ENCODE data around the gene LMO1.

The LMO1 gene

DNA sequence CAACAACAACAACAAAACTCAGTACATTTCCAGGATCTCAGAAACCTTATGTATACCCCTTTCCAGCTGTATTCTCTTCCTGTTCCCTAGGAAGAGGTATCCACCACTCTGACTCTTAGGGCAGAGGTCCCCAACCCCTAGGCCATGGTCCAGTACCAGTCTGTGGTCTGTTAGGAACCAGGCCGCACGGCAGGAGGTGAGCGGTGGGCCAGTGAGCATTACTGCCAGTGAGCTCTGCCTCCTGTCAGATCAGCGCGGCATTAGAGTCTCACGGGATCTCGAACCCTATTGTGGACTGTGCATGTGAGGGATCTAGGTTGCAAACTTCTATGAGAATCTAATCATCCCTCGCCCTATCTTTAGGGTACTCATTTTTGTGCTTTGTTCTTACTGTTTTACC, 43.9 kb upstream of the LMO1 start:
- TF ChIP-seq, protein P1, sequence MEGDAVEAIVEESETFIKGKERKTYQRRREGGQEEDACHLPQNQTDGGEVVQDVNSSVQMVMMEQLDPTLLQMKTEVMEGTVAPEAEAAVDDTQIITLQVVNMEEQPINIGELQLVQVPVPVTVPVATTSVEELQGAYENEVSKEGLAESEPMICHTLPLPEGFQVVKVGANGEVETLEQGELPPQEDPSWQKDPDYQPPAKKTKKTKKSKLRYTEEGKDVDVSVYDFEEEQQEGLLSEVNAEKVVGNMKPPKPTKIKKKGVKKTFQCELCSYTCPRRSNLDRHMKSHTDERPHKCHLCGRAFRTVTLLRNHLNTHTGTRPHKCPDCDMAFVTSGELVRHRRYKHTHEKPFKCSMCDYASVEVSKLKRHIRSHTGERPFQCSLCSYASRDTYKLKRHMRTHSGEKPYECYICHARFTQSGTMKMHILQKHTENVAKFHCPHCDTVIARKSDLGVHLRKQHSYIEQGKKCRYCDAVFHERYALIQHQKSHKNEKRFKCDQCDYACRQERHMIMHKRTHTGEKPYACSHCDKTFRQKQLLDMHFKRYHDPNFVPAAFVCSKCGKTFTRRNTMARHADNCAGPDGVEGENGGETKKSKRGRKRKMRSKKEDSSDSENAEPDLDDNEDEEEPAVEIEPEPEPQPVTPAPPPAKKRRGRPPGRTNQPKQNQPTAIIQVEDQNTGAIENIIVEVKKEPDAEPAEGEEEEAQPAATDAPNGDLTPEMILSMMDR (IDR thresholded peaks at IDR 0.05; ENCODE audit: low read depth, low read length, missing control alignments): no peak
- no peak overlapping the region for H3K4me3 ChIP-seq (ENCODE audit: low read depth, low read length)
- DNase-seq (ENCODE audit: low read depth): no peak
- in situ Hi-C loops (cut with HindIII; ENCODE audit: low sequenced_read_pairs): no loop called here

DNA sequence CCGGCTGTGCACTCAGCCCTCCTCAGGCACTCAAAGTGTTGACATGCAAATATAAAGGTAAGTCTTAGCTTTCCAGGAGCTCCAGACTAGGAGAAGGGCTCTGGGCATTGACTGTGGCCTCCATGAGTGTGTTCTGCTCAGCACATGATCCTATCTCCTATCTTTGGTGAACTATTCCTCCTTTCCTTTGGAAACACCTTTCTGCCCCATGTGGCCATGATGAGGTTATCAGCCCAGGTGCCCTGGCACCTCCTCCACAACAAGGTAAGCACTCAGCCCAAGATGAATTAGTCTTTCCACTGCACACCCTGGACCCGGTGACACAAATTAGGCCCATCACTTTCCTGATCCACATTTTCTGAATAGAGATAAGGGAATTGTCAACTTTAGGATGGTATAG, 37.9 kb upstream of the LMO1 start:
- DNase-seq (ENCODE audit: low read depth): no peak
- no peak overlapping the region for H3K4me3 ChIP-seq (ENCODE audit: low read depth, low read length)
- in situ Hi-C loops (cut with HindIII; ENCODE audit: low sequenced_read_pairs): no loop called here
- TF ChIP-seq, protein P1 (IDR thresholded peaks at IDR 0.05; ENCODE audit: low read depth, low read length, missing control alignments): no peak

DNA sequence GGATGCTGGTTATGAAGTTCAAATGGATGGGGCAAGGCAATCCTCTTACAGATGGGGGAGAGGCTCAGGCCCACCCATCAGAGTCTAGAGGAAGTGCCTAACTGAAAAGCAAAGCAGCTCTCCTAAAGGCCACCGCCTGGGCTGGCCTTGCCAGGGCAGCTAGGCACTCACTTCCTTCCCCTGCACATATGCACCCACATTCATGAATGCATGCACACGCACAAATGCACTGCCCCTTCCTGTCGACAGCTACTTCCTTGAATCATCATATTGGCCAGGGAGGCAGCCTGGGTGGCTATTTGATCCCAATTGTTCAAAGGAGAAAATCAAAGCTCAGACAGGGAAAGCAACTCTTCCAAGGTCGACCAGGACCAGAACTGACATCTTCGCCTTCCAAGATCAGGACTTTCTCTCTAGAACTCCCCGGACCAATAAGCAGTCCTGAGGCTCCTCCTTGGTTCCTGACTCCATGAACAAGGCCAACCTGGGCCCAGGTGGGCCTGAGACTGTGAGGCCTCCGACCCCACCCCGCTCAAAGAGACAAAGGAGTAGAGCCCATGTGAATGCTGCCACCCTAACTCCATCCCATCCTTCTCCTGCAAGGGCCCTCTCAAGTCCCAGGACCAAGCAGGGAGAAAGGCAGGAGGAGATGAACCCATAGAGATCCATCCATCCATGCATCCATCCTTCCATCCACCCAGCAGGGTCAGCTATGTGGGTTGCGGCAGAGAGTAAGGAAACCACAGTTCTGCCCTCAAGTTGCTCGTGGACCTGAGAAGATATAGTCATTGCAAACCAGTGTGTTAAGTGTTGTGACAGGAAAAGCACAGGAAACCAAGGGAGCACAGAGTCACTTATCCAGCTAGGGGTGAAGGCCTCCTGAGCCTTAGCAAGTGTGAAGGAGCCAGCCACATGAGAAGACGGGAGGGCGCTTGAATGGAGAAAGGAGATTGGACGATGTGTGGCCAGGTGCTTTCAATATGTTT, 35.4 kb upstream of the LMO1 start:
- H3K4me3 ChIP-seq (ENCODE audit: low read depth, low read length): no peak overlapping the region
- DNase-seq (ENCODE audit: low read depth): no peak
- in situ Hi-C loops (cut with HindIII; ENCODE audit: low sequenced_read_pairs): no loop called here
- TF ChIP-seq, protein P1 (IDR thresholded peaks at IDR 0.05; ENCODE audit: low read depth, low read length, missing control alignments): no peak

DNA sequence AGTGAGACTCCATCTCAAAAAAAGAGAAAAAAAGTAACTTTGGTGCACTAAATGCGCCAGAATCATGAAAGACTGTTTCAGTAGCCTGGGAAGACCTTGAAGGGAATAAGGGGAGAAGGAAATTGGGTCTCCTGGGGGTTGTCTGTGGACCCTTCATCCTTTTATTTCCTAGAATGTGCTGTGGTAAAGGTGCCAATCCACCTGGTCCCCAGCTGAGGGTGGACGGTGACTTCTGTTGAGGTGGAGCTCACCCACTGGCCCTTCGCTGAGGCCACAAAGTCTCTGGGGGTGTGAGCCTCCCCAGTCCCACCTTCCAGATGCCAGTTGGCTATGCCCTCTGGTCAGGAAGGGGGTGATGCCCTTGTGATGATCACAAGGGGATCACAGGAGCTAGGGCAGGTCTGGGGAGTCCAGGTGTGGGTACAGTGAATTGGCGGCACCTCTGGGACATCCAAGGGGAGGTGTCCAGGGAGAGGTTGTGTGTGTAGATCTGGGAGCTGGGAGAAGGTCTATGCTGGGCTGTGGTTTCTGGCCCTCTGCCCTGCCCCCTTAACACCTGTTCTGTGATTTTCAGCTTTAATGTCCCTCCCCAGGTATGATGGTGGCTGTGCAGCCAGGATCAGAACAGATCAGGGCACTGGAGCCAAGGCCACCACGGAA, 34.2 kb upstream of the LMO1 start:
- no peak for DNase-seq (ENCODE audit: low read depth)
- in situ Hi-C loops (cut with HindIII; ENCODE audit: low sequenced_read_pairs): no loop called here
- TF ChIP-seq, protein P1 (IDR thresholded peaks at IDR 0.05; ENCODE audit: low read depth, low read length, missing control alignments): no peak
- H3K4me3 ChIP-seq (ENCODE audit: low read depth, low read length): no peak overlapping the region

DNA sequence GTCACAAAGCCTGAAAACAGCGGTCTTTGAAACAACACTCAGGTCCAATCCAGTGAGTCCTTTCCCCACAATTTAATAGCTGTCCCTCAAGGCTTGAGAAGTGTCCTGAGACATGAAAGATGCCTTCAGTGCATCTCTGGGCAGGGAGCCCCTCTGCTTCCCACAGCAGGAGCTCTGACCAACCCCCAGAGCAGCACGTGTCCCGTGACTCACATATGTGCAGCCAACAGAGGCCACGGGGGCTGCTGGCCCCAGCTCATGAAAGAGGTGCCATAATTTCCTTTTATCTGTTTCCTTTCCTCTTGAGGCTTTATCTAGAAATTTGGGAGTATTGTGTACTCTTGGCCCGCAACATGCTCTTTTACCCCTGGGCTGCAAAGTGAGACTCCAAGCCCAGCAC, 33.2 kb upstream of the LMO1 start:
- TF ChIP-seq, protein P1 (IDR thresholded peaks at IDR 0.05; ENCODE audit: low read depth, low read length, missing control alignments): no peak
- no peak overlapping the region for H3K4me3 ChIP-seq (ENCODE audit: low read depth, low read length)
- in situ Hi-C loops (cut with HindIII; ENCODE audit: low sequenced_read_pairs): no loop called here
- no peak for DNase-seq (ENCODE audit: low read depth)

DNA sequence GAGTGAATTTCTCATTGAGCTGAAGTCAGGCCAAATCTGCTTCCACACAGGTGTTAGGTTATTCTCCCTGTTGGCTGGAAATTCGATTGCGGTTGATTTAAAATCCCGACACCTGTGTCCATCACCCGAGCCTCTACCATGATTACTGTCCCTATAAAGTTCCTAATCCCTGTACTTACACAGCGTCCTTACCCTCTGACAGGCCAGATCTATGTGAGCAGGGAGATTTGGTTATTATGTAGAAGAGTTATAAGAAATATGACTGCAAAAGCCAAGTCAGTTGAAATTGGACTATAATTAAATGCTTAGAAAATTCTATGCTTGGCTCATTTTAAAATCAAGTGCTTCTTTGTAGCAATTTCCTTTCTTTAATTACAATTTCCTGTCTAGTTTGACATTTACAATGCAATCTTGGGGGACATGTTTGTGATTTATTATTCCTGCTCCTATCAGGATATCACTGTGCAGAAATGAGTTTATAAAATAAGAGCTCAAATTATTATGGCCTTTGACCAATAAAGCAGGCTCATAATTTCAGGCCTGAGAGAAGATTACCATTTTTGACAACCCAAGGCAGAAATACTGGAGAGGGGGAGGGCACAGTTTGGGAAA, 32.5 kb upstream of the LMO1 start:
- in situ Hi-C loops (cut with HindIII; ENCODE audit: low sequenced_read_pairs): no loop called here
- TF ChIP-seq, protein P1 (IDR thresholded peaks at IDR 0.05; ENCODE audit: low read depth, low read length, missing control alignments): no peak
- H3K4me3 ChIP-seq (ENCODE audit: low read depth, low read length): no peak overlapping the region
- no peak for DNase-seq (ENCODE audit: low read depth)
